ENCODE results near the gene NISCH. TPM values are rescaled to one million over a fixed set of nuclear protein-coding genes. Genes with fewer than 3 reads are reported as not detected.

The NISCH gene
- total RNA-seq, 1 experiment from 2014 or later: 104 TPM

DNA sequence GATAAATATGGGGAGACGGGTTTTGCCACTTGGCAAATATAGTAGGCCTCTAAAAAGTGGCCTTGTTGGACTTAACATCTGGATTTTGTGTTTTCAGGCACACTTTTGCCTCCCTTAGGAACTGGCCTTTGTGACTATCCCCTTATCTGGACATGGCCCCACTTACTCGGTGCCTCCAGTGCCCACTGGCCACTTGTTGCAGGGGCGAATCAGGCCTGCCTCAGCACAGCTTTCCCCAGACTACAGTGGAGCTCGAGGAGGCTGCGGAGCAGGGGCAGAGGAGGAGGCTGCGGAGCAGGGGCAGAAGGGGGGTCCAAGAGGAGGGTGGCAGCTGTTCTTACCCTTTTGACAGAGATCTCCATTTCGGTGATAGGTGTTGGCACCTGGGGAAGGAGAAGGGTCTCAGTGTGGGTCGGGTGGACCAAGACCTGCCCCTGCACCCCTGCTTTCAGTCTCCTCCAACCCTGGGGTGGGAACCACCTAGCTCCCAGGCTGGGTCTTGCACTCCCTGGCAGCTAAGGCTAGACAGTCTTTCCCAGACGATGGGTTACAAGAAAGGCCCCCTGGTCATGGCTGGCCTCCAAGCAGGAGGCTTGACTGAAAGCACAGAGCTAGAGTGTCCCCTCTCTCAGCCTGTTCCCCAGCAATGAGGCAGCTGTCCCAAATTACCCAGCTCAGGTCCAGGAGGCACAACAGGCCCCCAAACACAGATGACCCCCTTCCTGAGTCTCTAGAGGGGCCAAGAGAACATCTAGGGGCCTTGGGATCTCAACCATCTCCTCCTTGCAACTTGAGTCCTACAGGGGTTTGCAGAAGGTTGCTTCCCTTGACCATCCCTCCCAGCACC, 16.6 kb upstream of the NISCH start:
- Histone ChIP-seq H4K91ac (ENCODE audit: insufficient read length, low read depth, low read length) (no peak overlapping the region), H3T11ph (ENCODE audit: low read length) (no peak overlapping the region), H3K56ac (ENCODE audit: insufficient read length, low read depth, low read length) (no peak overlapping the region), H2AK5ac (ENCODE audit: insufficient read length, low read length) (no peak overlapping the region), H3K9me3 (ENCODE audit: control insufficient read depth, low read depth, low read length) (no peaks in the 10 kb centered on the region), H2BK12ac (ENCODE audit: insufficient read length, low read depth, low read length) (no peak overlapping the region), H3K4ac (ENCODE audit: low read depth, low read length) (no peak overlapping the region), H3K9ac (ENCODE audit: extremely low read depth, insufficient read length, low read length) (no peak overlapping the region), H2BK120ac (ENCODE audit: low read depth, low read length, poor library complexity, severe bottlenecking) (no peak overlapping the region), H3K23ac (ENCODE audit: insufficient read length, low read depth, low read length) (no peak overlapping the region), H2AFZ (ENCODE audit: low read length) (no peak overlapping the region), H3K27me3 (ENCODE audit: insufficient read depth, low read length) (no peaks in the 10 kb centered on the region), H3K23me2 (ENCODE audit: insufficient read length, low read depth, low read length, poor library complexity, severe bottlenecking) (no peaks in the 10 kb centered on the region), H2BK15ac (ENCODE audit: low read depth, low read length) (no peak overlapping the region), H3K4me2 (ENCODE audit: insufficient read depth, insufficient read length, low read length) (no peak overlapping the region), H2BK5ac (ENCODE audit: insufficient read length, low read length) (no peak overlapping the region), H4K20me1 (ENCODE audit: control insufficient read depth, insufficient read depth, insufficient read length) (no peaks in the 10 kb centered on the region), H4K5ac (ENCODE audit: insufficient read length, low read depth, low read length) (no peak overlapping the region), H3K18ac (ENCODE audit: insufficient read length, low read depth, low read length) (no peak overlapping the region), H3K27ac (ENCODE audit: insufficient read length, low read depth, low read length) (no peak overlapping the region), H2BK20ac (ENCODE audit: low read depth, low read length, poor library complexity, severe bottlenecking) (no peak overlapping the region), H3K14ac (ENCODE audit: insufficient read depth, low read length) (no peak overlapping the region), H3K79me1 (ENCODE audit: insufficient read depth, low read depth, low read length, poor library complexity, severe bottlenecking) (no peaks in the 10 kb centered on the region), H3K79me2 (ENCODE audit: insufficient read depth, low read length) (no peaks in the 10 kb centered on the region), H4K8ac (replicated peaks; ENCODE audit: insufficient read length, low read depth, low read length) (no peak overlapping the region), H3K4me1 (ENCODE audit: insufficient read depth, low read length) (no peaks in the 10 kb centered on the region)
- H3K9me3 Mint-ChIP-seq: no peaks in the 10 kb centered on the region
- no peak for DNase-seq
- WGBS (ENCODE audit: extremely low coverage, insufficient read length, low lambda C conversion rate): no CpG with 5 or more reads among the region's 9 CpGs
- no peak overlapping the region for H3K4me3 Mint-ChIP-seq
- no peaks in the 10 kb centered on the region for H3K36me3 Mint-ChIP-seq (ENCODE audit: insufficient read depth in 1 of 3, low read depth in 3 of 3)
- peak overlapping the region in 1 of 3 experiments; percentile 40; a peak in 1 of 7 replicates for H3K27ac Mint-ChIP-seq
- peaks cover 2% of the 10 kb centered on the region; the same call in 1 of the 2 replicates for H3K27me3 Mint-ChIP-seq (ENCODE audit: low read depth)
- H3K4me1 Mint-ChIP-seq: peaks cover 11 to 13% of the 10 kb centered on the region in 2 experiments
- TF ChIP-seq, protein P1, sequence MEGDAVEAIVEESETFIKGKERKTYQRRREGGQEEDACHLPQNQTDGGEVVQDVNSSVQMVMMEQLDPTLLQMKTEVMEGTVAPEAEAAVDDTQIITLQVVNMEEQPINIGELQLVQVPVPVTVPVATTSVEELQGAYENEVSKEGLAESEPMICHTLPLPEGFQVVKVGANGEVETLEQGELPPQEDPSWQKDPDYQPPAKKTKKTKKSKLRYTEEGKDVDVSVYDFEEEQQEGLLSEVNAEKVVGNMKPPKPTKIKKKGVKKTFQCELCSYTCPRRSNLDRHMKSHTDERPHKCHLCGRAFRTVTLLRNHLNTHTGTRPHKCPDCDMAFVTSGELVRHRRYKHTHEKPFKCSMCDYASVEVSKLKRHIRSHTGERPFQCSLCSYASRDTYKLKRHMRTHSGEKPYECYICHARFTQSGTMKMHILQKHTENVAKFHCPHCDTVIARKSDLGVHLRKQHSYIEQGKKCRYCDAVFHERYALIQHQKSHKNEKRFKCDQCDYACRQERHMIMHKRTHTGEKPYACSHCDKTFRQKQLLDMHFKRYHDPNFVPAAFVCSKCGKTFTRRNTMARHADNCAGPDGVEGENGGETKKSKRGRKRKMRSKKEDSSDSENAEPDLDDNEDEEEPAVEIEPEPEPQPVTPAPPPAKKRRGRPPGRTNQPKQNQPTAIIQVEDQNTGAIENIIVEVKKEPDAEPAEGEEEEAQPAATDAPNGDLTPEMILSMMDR (conservative IDR thresholded peaks at IDR 0.05): no peak

Data from H9 (cell line).